ENCODE measurements around the gene NRIP3.

NRIP3 gene

GRCh38 chr11:8997451-8997850, 6.3 kb downstream of the NRIP3 start:
- Histone ChIP-seq H3K36me3 (ENCODE audit: control insufficient read depth, low read length) (no peaks in the 10 kb centered on the region), H3F3A (ENCODE audit: control insufficient read depth, insufficient read depth) (no peaks in the 10 kb centered on the region), H3K4me2 (ENCODE audit: low read length) (no peak overlapping the region), H4K20me1 (ENCODE audit: control insufficient read depth, insufficient read depth, low read depth, low read length) (no peaks in the 10 kb centered on the region), H3K9me3 (ENCODE audit: control insufficient read depth, insufficient read depth, low read length) (no peaks in the 10 kb centered on the region), H3K79me2 (ENCODE audit: control insufficient read depth, low read length) (no peaks in the 10 kb centered on the region), H3K4me3 (ENCODE audit: low read length) (no peak overlapping the region), H3K9me2 (replicated peaks; ENCODE audit: control insufficient read depth, low read length) (no peaks in the 10 kb centered on the region), H3K27ac (ENCODE audit: low read depth, low read length) (no peak overlapping the region), H3K4me1 (ENCODE audit: control insufficient read depth, low read length) (no peaks in the 10 kb centered on the region), H3K27me3 (ENCODE audit: control insufficient read depth, low read length) (peaks cover 11% of the 10 kb centered on the region)
- TF ChIP-seq EZH2phosphoT487 (IDR thresholded peaks at IDR 0.05; ENCODE audit: borderline replicate concordance, low read length) = no peak
- TF ChIP-seq, protein P1, sequence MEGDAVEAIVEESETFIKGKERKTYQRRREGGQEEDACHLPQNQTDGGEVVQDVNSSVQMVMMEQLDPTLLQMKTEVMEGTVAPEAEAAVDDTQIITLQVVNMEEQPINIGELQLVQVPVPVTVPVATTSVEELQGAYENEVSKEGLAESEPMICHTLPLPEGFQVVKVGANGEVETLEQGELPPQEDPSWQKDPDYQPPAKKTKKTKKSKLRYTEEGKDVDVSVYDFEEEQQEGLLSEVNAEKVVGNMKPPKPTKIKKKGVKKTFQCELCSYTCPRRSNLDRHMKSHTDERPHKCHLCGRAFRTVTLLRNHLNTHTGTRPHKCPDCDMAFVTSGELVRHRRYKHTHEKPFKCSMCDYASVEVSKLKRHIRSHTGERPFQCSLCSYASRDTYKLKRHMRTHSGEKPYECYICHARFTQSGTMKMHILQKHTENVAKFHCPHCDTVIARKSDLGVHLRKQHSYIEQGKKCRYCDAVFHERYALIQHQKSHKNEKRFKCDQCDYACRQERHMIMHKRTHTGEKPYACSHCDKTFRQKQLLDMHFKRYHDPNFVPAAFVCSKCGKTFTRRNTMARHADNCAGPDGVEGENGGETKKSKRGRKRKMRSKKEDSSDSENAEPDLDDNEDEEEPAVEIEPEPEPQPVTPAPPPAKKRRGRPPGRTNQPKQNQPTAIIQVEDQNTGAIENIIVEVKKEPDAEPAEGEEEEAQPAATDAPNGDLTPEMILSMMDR (IDR thresholded peaks at IDR 0.05; ENCODE audit: low read depth, low read length, poor library complexity, severe bottlenecking) = no peak

GRCh38 chr11:8989453-8989852, 14.3 kb downstream of the NRIP3 start:
- no peaks in the 10 kb centered on the region for H3K9me2 ChIP-seq (replicated peaks; ENCODE audit: control insufficient read depth, low read length)
- TF ChIP-seq, protein P1 (IDR thresholded peaks at IDR 0.05; ENCODE audit: low read depth, low read length, poor library complexity, severe bottlenecking) = no peak
- TF ChIP-seq EZH2phosphoT487 (IDR thresholded peaks at IDR 0.05; ENCODE audit: borderline replicate concordance, low read length) = no peak
- no peaks in the 10 kb centered on the region for H3K36me3 ChIP-seq (ENCODE audit: control insufficient read depth, low read length)
- peaks cover 12% of the 10 kb centered on the region for H3K27me3 ChIP-seq (ENCODE audit: control insufficient read depth, low read length)
- no peak overlapping the region for H3K4me2 ChIP-seq (ENCODE audit: low read length)
- no peaks in the 10 kb centered on the region for H3K79me2 ChIP-seq (ENCODE audit: control insufficient read depth, low read length)
- no peaks in the 10 kb centered on the region for H3K9me3 ChIP-seq (ENCODE audit: control insufficient read depth, insufficient read depth, low read length)
- no peaks in the 10 kb centered on the region for H4K20me1 ChIP-seq (ENCODE audit: control insufficient read depth, insufficient read depth, low read depth, low read length)
- no peak overlapping the region for H3K27ac ChIP-seq (ENCODE audit: low read depth, low read length)
- H3K4me3 ChIP-seq (ENCODE audit: low read length) = no peak overlapping the region
- no peaks in the 10 kb centered on the region for H3F3A ChIP-seq (ENCODE audit: control insufficient read depth, insufficient read depth)
- H3K4me1 ChIP-seq (ENCODE audit: control insufficient read depth, low read length) = no peaks in the 10 kb centered on the region

GRCh38 chr11:8988329-8989234, 15.2 kb downstream of the NRIP3 start:
- Histone ChIP-seq H3F3A (ENCODE audit: control insufficient read depth, insufficient read depth) (no peaks in the 10 kb centered on the region), H3K4me2 (ENCODE audit: low read length) (no peak overlapping the region), H3K27ac (ENCODE audit: low read depth, low read length) (no peak overlapping the region), H3K4me3 (ENCODE audit: low read length) (no peak overlapping the region), H3K9me3 (ENCODE audit: control insufficient read depth, insufficient read depth, low read length) (no peaks in the 10 kb centered on the region), H3K36me3 (ENCODE audit: control insufficient read depth, low read length) (no peaks in the 10 kb centered on the region), H3K9me2 (replicated peaks; ENCODE audit: control insufficient read depth, low read length) (no peaks in the 10 kb centered on the region), H3K27me3 (ENCODE audit: control insufficient read depth, low read length) (peaks cover 11% of the 10 kb centered on the region), H3K79me2 (ENCODE audit: control insufficient read depth, low read length) (no peaks in the 10 kb centered on the region), H4K20me1 (ENCODE audit: control insufficient read depth, insufficient read depth, low read depth, low read length) (no peaks in the 10 kb centered on the region), H3K4me1 (ENCODE audit: control insufficient read depth, low read length) (no peaks in the 10 kb centered on the region)
- TF ChIP-seq, protein P1 (IDR thresholded peaks at IDR 0.05; ENCODE audit: low read depth, low read length, poor library complexity, severe bottlenecking) = no peak
- TF ChIP-seq EZH2phosphoT487 (IDR thresholded peaks at IDR 0.05; ENCODE audit: borderline replicate concordance, low read length) = no peak

Measured in DOHH2 (cell line).